HG02763 (cell line): Measurements from ENCODE around the gene TREML2.

Source experiments
- ATAC-seq: cut with Tn5 transposase; IDR thresholded peaks from one replicate; pipeline ENCODE4 v1.9.1; 2021; ENCODE audit warnings: mild to moderate bottlenecking, moderate library complexity; ENCODE audit not compliant: unreplicated experiment

TREML2 gene

GRCh38 chr6:41153992-41154625 lies 46.8 kb downstream of the TREML2 start, which contains the start of gene TREML1:
TSS of gene TREML1 (minus strand) at chr6:41154347. CDS start at chr6:41154288, 59 bp downstream.
- ATAC-seq, result no peak

- ATAC-seq, result no peak
These were observed 47.5 kb downstream of the TREML2 start for GRCh38 chr6:41153451-41153850.

GRCh38 chr6:41150671-41151070 lies 50.3 kb downstream of the TREML2 start:
- ATAC-seq, result no peak

- no peak for ATAC-seq
These were observed 53.0 kb downstream of the TREML2 start for GRCh38 chr6:41147917-41148316.
